Tibial nerve (tissue), 4 donors: Measurements from ENCODE around the gene RRP7A. TPM values are rescaled to one million over a fixed set of nuclear protein-coding genes. Genes with fewer than 3 reads are reported as not detected.
"Not testable (repeated sequence)": the region's sequence is repeated elsewhere in the genome, so short reads cannot be mapped to it uniquely, and the experiment has no call there.

Experiments used
- DNase-seq, 2 donors: peaks; one replicate each; pipeline ENCODE4 v3.0.0-alpha.2; 2019; ENCODE audit warnings: low spot score in 2 of 2
- H3K27ac ChIP-seq, 4 donors: fragments of 200-600 bp; sonication (generic) in 3 of 4; one replicate each; pipeline ENCODE4 v1.5.1; 2017 to 2019; ENCODE audit warnings: mild to moderate bottlenecking in 1 of 4
- H3K27me3 ChIP-seq, 2 donors: fragments of 200-600 bp; sonication (generic) in 1 of 2; one replicate each; pipeline versions ENCODE4 v1.5.1 to v1.6.0; 2017 to 2019
- H3K36me3 ChIP-seq, 3 donors: fragments of 200-600 bp; sonication (generic); one replicate each; pipeline ENCODE4 v1.5.1; 2018 to 2019
- H3K4me1 ChIP-seq, 4 donors: fragments of 200-600 bp; sonication (generic) in 3 of 4; one replicate each; pipeline ENCODE4 v1.5.1; 2017 to 2019
- H3K4me3 ChIP-seq, 4 donors: fragments of 200-600 bp; sonication (generic) in 3 of 4; one replicate each; pipeline ENCODE4 v1.5.1; 2017 to 2019; ENCODE audit warnings: mild to moderate bottlenecking in 1 of 4, moderate library complexity in 1 of 4
- H3K9me3 ChIP-seq, 4 donors: fragments of 200-600 bp; sonication (generic) in 3 of 4; one replicate each; pipeline ENCODE4 v1.5.1; 2017 to 2019
- EP300 ChIP-seq, 2 donors: sonication (generic); formaldehyde crosslinking; IDR thresholded peaks; one replicate each; pipeline ENCODE4 v1.6.1; 2017; ENCODE audit warnings: antibody characterized with exemption in 2 of 2, mild to moderate bottlenecking in 1 of 2
- POLR2A ChIP-seq, 2 donors: fragments of 450-650 bp; IDR thresholded peaks; one replicate each; pipeline ENCODE4 v1.6.1; 2017; ENCODE audit warnings: antibody characterized with exemption in 2 of 2, mild to moderate bottlenecking in 2 of 2, moderate library complexity in 2 of 2
- WGBS, 2 donors: methylation state at CpG; one replicate each; pipeline ENCODE4 v1.1.5; 2018; 5-methylcytosine and 5-hydroxymethylcytosine counted together
- total RNA-seq, 4 donors: library from RNA; depleted of rRNA; stranded (reverse); fragments of >200 nt; gene quantifications; one replicate each; pipeline ENCODE4 v1.1.0, GENCODE V29; 2016
- TF ChIP-seq, protein P1 (sequence below), 5 experiments: fragments of 200-600 bp in 3 of 5; fragments of 450-650 bp in 2 of 5; sonication (generic) in 3 of 5; IDR thresholded peaks; one replicate each; pipeline ENCODE4 v1.5.1; 2016 to 2019; ENCODE audit warnings: antibody characterized with exemption in 5 of 5, mild to moderate bottlenecking in 3 of 5, moderate library complexity in 2 of 5

The RRP7A gene
- total RNA-seq, 4 donors from 2014 or later: 25.7 to 37.8 (median 29.6) TPM

DNA sequence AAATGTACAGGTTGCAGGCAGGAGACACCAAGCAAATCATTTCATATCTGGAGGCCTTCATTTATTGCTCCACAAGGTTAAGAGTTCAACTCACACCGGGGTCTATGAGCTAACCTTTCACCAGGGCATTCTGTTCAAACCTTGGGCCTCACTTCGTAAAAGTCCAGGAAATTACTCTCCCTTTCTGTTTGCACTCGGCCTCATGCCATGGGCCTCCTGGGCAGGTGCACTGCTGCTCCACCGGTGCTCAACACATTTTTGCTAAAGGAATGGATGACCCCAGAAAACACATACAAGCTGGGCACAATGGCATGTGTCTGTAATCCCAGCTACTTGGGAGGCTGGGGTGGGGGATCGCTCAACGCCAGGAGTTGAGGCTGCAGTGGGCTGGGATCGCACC, 16.6 kb upstream of the RRP7A start:
- Histone ChIP-seq H3K27ac (peak overlapping the region in 1 of 4 donors; percentile 28), H3K4me3 (no peak overlapping the region), H3K9me3 (no peaks in the 10 kb centered on the region), H3K27me3 (no peaks in the 10 kb centered on the region), H3K36me3 (no peaks in the 10 kb centered on the region), H3K4me1 (peaks cover 0 to 19% (median 3%) of the 10 kb centered on the region in 4 donors)
- TF ChIP-seq, protein P1, sequence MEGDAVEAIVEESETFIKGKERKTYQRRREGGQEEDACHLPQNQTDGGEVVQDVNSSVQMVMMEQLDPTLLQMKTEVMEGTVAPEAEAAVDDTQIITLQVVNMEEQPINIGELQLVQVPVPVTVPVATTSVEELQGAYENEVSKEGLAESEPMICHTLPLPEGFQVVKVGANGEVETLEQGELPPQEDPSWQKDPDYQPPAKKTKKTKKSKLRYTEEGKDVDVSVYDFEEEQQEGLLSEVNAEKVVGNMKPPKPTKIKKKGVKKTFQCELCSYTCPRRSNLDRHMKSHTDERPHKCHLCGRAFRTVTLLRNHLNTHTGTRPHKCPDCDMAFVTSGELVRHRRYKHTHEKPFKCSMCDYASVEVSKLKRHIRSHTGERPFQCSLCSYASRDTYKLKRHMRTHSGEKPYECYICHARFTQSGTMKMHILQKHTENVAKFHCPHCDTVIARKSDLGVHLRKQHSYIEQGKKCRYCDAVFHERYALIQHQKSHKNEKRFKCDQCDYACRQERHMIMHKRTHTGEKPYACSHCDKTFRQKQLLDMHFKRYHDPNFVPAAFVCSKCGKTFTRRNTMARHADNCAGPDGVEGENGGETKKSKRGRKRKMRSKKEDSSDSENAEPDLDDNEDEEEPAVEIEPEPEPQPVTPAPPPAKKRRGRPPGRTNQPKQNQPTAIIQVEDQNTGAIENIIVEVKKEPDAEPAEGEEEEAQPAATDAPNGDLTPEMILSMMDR (IDR thresholded peaks at IDR 0.05): no peak
- TF ChIP-seq POLR2A (IDR thresholded peaks at IDR 0.05): no peak
- no peak for TF ChIP-seq EP300 (IDR thresholded peaks at IDR 0.05)
- no peak for DNase-seq
- WGBS, 2 donors: 86 to 87% methylated on average over 7 of the region's 7 CpGs

DNA sequence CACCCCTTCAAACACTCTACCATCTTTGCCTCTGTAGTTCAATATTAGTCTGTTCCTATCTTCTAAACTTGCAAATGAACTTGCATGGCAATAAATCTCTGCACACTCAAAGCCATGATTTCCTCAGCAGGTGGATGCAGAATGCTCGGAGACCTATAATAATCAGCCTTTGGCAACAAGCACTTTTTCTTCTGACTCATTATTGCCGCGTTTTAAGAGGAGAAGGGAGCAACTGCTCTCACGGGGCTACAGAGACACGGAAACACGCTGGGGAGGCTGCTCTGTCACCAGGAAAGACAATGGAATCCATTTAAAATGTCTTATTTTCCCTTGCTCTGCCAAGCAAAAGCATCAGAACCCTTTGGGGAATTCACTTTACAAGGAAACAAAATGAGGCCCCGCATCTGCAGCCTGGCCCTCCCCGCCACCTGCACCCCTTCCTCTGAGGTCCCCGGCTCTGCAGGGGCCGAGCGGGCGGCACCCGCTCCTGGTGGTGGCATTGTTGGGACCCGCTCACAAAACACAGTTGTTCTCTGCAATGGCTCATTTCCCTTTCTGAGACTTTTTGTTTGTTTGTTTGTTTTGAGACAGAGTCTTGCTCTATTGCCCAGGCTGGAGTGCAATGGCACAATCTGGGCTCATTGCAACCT, 15.6 kb upstream of the RRP7A start:
- not testable (repeated sequence) for H3K4me3 ChIP-seq, H3K27ac ChIP-seq, H3K9me3 ChIP-seq, DNase-seq, H3K27me3 ChIP-seq, H3K36me3 ChIP-seq
- 50 to 69% methylated on average over 3 to 5 of the region's 14 CpGs for WGBS, 2 donors
- H3K4me1 ChIP-seq: peaks cover 0 to 19% (median 3%) of the 10 kb centered on the region in 4 donors

DNA sequence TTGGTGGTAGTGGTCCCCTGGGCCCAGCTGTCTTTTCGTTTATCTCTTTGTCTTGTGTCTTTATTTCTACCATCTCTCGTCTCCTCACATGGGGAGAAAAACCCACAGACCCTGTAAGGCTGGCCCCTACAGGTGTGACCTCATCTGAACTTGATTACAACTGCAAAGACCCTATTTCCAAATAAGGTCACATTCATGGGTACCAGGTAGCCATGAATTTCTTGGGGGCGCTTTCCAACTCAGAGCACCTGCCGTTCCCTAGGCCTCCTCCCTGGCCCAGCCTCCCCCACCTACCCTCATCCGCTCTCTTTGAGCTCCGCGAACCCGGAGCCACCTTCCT, 14.0 kb upstream of the RRP7A start:
- Histone ChIP-seq H3K27ac (peak overlapping the region in 1 of 4 donors; percentile 73), H3K36me3 (no peaks in the 10 kb centered on the region), H3K9me3 (no peaks in the 10 kb centered on the region), H3K4me3 (peak overlapping the region in 1 of 4 donors; percentile 31), H3K27me3 (no peaks in the 10 kb centered on the region), H3K4me1 (peaks cover 0 to 19% (median 3%) of the 10 kb centered on the region in 4 donors)
- TF ChIP-seq EP300 (IDR thresholded peaks at IDR 0.05) (no peak), POLR2A (IDR thresholded peaks at IDR 0.05) (no peak)
- TF ChIP-seq, protein P1 (IDR thresholded peaks at IDR 0.05): no peak
- WGBS, 2 donors: 93 to 94% methylated on average over 8 of the region's 8 CpGs
- DNase-seq: no peak

DNA sequence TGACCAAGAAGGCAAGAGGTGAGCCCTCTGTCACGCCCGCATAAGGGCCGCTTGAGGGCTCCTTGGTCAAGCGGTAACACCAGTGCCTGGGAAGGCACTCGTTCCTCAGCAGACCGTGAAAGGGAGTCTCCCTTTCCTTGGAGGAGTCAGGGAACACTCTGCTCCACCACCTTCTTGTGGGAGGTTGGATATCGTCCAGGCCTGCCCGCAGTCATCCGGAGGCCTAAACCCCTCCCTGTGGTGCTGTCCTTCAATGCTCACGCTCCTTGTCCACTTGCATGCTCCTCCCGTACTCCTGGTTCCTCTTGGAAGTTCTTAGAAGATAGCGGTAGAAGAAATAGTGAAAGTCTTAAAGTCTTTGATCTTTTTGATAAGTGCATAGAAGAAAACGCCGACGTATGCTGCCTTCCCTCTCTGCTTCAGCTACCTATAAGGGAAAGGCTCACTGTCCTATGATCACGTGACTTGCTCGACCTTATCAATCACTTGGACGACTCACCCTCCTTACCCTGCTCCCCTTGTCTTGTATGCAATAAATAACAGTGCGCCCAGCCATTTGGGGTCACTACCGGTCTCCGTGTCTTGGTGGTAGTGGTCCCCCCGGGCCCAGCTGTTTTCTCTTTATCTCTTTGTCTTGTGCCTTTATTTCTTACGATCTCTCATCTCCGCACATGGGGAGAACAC, 11.9 kb upstream of the RRP7A start:
- 85 to 88% methylated on average over 24 of the region's 24 CpGs for WGBS, 2 donors
- H3K4me1 ChIP-seq, H3K36me3 ChIP-seq, H3K27me3 ChIP-seq, H3K27ac ChIP-seq, H3K9me3 ChIP-seq, DNase-seq, H3K4me3 ChIP-seq: not testable (repeated sequence)

DNA sequence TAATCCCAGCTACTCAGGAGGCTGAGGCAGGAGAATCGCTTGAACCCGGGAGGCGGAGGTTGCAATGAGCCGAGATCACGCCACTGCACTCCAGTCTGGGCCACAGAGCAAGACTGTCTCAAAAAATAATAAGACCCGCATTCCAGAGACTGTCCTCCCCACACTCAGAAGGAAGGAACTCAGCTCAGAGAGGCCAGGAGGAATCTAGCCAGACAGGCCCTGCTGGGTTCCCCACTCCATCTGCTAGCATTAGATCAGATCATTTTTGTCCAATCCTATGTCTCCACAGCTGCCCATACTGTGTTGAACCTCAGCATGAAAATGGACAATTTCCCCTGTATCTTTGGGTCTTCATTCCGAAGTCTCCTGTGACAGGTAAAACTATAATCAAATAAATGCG, 9.8 kb upstream of the RRP7A start:
- not testable (repeated sequence) for H3K4me1 ChIP-seq, H3K27ac ChIP-seq, DNase-seq, H3K9me3 ChIP-seq, H3K4me3 ChIP-seq, H3K36me3 ChIP-seq, H3K27me3 ChIP-seq
- WGBS, 2 donors: 88 to 93% methylated on average over 8 of the region's 8 CpGs

DNA sequence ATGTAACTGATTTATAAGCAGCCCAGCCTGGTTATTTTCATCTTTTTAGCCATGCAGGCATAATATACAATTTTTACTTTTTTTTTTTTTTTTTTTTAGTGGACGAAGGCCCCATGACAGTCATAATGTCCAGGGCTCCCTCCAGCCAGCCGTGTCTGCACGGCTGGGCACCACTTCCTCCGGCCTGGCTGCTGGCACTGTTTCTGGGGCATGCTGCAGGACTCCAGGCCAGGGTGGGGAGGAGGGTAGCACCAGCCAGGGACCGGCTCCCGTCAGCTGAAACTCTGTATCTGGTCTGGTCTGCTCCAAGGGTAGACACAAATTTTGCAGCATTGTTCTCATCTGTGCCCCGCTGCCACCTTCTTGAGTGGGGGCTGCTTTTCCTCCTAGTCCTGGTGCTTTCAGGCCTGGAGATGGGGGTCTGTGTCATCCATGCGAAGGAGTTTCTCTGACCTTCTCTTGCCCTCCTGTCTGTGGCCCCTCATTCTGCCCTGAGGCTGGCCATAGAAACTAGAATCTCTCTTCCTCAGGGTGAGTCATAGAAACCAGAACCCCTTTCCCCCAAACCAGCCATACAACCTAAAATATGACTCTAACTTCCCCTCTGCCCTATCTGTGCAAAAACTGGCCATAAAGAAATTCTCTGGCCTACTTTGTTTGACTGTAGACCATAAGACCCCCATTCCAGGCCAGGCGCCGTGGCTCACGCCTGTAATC, 9.2 kb upstream of the RRP7A start:
- 80 to 86% methylated on average over 11 of the region's 11 CpGs for WGBS, 2 donors
- Histone ChIP-seq H3K27me3 (no peaks in the 10 kb centered on the region), H3K4me1 (peaks cover 0 to 6% (median 0%) of the 10 kb centered on the region in 4 donors), H3K27ac (no peak overlapping the region), H3K36me3 (no peaks in the 10 kb centered on the region), H3K4me3 (no peak overlapping the region), H3K9me3 (no peaks in the 10 kb centered on the region)
- no peak for DNase-seq
- no peak for TF ChIP-seq EP300 (IDR thresholded peaks at IDR 0.05)

DNA sequence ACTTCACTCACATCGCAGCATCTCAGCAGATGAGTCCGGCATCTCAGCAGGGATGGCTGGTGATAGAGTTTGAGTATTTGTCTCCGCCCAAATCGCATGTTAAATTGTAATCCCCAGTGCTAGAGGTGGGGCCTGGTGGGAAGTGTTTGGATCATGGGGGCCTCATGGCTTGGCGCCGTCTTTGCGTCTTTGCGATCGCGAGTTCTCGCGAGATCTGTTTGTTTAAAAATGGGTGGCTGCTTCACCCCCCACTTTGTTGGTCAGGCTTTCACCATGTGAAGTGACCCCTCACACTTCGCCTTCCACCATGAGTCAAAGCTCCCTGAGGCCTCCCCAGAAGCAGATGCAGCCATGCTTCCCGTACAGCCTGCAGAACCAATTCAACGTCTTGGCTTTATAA, 3.0 kb upstream of the RRP7A start:
- Histone ChIP-seq H3K4me1 (peaks cover 0 to 26% (median 8%) of the 10 kb centered on the region in 4 donors), H3K9me3 (no peaks in the 10 kb centered on the region), H3K4me3 (no peak overlapping the region), H3K36me3 (no peaks in the 10 kb centered on the region), H3K27me3 (no peaks in the 10 kb centered on the region), H3K27ac (no peak overlapping the region)
- DNase-seq: no peak
- TF ChIP-seq, protein P1 (IDR thresholded peaks at IDR 0.05): no peak
- TF ChIP-seq EP300 (IDR thresholded peaks at IDR 0.05): no peak
- no peak for TF ChIP-seq POLR2A (IDR thresholded peaks at IDR 0.05)
- 96 to 97% methylated on average over 15 of the region's 15 CpGs for WGBS, 2 donors
